Mesenchymal stem cell (in vitro differentiated cells and primary cell): Measurements from ENCODE around the gene NCOA7. TPM values are rescaled to one million over a fixed set of nuclear protein-coding genes. Genes with fewer than 3 reads are reported as not detected.

ENCODE experiments used
- DNase-seq: peaks from one replicate; pipeline ENCODE4 v3.0.0-alpha.2; 2013
- H2AFZ ChIP-seq: one replicate; pipeline ENCODE4 v1.6.1; 2013; ENCODE audit warnings: low read depth, mild to moderate bottlenecking, control low read depth, inconsistent platforms, low read length, moderate library complexity
- H2AK5ac ChIP-seq: 2 replicates; pipeline ENCODE4 v1.6.1; 2013; ENCODE audit warnings: low read length, moderate library complexity, mild to moderate bottlenecking, inconsistent platforms; ENCODE audit not compliant: severe bottlenecking
- H2BK120ac ChIP-seq: one replicate; pipeline ENCODE4 v1.6.1; 2013; ENCODE audit warnings: low read depth, mild to moderate bottlenecking, inconsistent platforms, low read length, moderate library complexity
- H2BK12ac ChIP-seq, 2 experiments: one replicate each; pipeline ENCODE4 v1.6.1; 2013; ENCODE audit warnings: inconsistent platforms in 2 of 2, low read length in 2 of 2, mild to moderate bottlenecking in 2 of 2, moderate library complexity in 2 of 2, control low read depth in 1 of 2
- H2BK15ac ChIP-seq: one replicate; pipeline ENCODE4 v1.6.1; 2013; ENCODE audit warnings: mild to moderate bottlenecking, low read depth, inconsistent platforms; ENCODE audit not compliant: poor library complexity, severe bottlenecking
- H2BK5ac ChIP-seq: 2 replicates; pipeline ENCODE4 v1.6.1; 2013; ENCODE audit warnings: low read depth, mild to moderate bottlenecking, low read length, control low read depth, inconsistent platforms; ENCODE audit not compliant: poor library complexity, severe bottlenecking
- H3K14ac ChIP-seq, 2 experiments: one replicate each; pipeline ENCODE4 v1.6.1; 2013; ENCODE audit warnings: inconsistent platforms in 2 of 2, low read length in 2 of 2, control low read depth in 1 of 2, mild to moderate bottlenecking in 1 of 2, moderate library complexity in 1 of 2
- H3K18ac ChIP-seq, 2 experiments: one replicate each; pipeline ENCODE4 v1.6.1; 2013; ENCODE audit warnings: inconsistent platforms in 2 of 2, low read length in 2 of 2, control low read depth in 1 of 2, low read depth in 1 of 2, mild to moderate bottlenecking in 1 of 2
- H3K23ac ChIP-seq, 2 experiments: one replicate each; pipeline ENCODE4 v1.6.1; 2013; ENCODE audit warnings: inconsistent platforms in 2 of 2, low read length in 2 of 2, mild to moderate bottlenecking in 2 of 2, moderate library complexity in 2 of 2, control low read depth in 1 of 2
- H3K27ac ChIP-seq: 2 replicates; pipeline ENCODE4 v1.5.1; 2013; ENCODE audit warnings: mild to moderate bottlenecking, moderate library complexity, low read length, control low read depth, inconsistent platforms; ENCODE audit not compliant: poor library complexity, severe bottlenecking
- H3K27me3 ChIP-seq, 2 experiments: 2 replicates each; pipeline versions ENCODE4 v1.6.1 to v1.7.0; 2013; ENCODE audit warnings: low read length in 2 of 2, mild to moderate bottlenecking in 2 of 2, moderate library complexity in 2 of 2, control low read depth in 1 of 2, inconsistent platforms in 1 of 2; ENCODE audit not compliant: control insufficient read depth in 1 of 2, insufficient read depth in 1 of 2
- H3K36me3 ChIP-seq, 2 experiments: 2 replicates each; pipeline versions ENCODE4 v1.6.1 to v1.7.0; 2013; ENCODE audit warnings: low read length in 2 of 2, control low read depth in 1 of 2, inconsistent platforms in 1 of 2, low read depth in 1 of 2, mild to moderate bottlenecking in 1 of 2; ENCODE audit not compliant: insufficient read depth in 2 of 2, control insufficient read depth in 1 of 2
- H3K4ac ChIP-seq, 2 experiments: one replicate each; pipeline ENCODE4 v1.6.1; 2013; ENCODE audit warnings: inconsistent platforms in 2 of 2, low read length in 2 of 2, mild to moderate bottlenecking in 2 of 2, moderate library complexity in 2 of 2, control low read depth in 1 of 2, low read depth in 1 of 2
- H3K4me1 ChIP-seq: 2 replicates; pipeline ENCODE4 v1.6.1; 2013; ENCODE audit warnings: low read depth, low read length, control low read depth; ENCODE audit not compliant: control insufficient read depth, insufficient read depth
- H3K4me2 ChIP-seq: 2 replicates; pipeline ENCODE4 v1.6.1; 2013; ENCODE audit warnings: low read length, mild to moderate bottlenecking, inconsistent platforms; ENCODE audit not compliant: poor library complexity, severe bottlenecking
- H3K4me3 ChIP-seq, 2 experiments: 2 replicates each; pipeline versions ENCODE4 v1.5.1 to v1.7.0; 2013; ENCODE audit warnings: low read length in 2 of 2, mild to moderate bottlenecking in 2 of 2, control low read depth in 1 of 2, low read depth in 1 of 2; ENCODE audit not compliant: insufficient read depth in 1 of 2
- H3K79me1 ChIP-seq: replicated peaks from 2 replicates; pipeline ENCODE4 v1.6.1; 2013; ENCODE audit warnings: mild to moderate bottlenecking, control low read depth, low read length, inconsistent platforms; ENCODE audit not compliant: poor library complexity, severe bottlenecking
- H3K9ac ChIP-seq: 2 replicates; pipeline ENCODE4 v1.7.0; 2013; ENCODE audit warnings: mild to moderate bottlenecking, low read length, moderate library complexity
- H3K9me3 ChIP-seq: 2 replicates; pipeline ENCODE4 v1.7.0; 2013; ENCODE audit warnings: mild to moderate bottlenecking, low read length; ENCODE audit not compliant: control insufficient read depth
- H4K8ac ChIP-seq: one replicate; pipeline ENCODE4 v1.6.1; 2013; ENCODE audit warnings: inconsistent platforms, mild to moderate bottlenecking, low read length, moderate library complexity
- H4K91ac ChIP-seq: one replicate; pipeline ENCODE4 v1.6.1; 2013; ENCODE audit warnings: mild to moderate bottlenecking, low read length, inconsistent platforms
- WGBS: methylation state at CpG from one replicate; pipeline ENCODE4 v1.1.7; 2013; ENCODE audit warnings: mixed read lengths; 5-methylcytosine and 5-hydroxymethylcytosine counted together
- polyA plus RNA-seq, 2 experiments: library from polyadenylated mRNA; stranded (reverse); fragments of 200-250 nt; gene quantifications; one replicate each; pipeline ENCODE4 v1.2.3, GENCODE V29; 2013

Gene NCOA7, protein sequence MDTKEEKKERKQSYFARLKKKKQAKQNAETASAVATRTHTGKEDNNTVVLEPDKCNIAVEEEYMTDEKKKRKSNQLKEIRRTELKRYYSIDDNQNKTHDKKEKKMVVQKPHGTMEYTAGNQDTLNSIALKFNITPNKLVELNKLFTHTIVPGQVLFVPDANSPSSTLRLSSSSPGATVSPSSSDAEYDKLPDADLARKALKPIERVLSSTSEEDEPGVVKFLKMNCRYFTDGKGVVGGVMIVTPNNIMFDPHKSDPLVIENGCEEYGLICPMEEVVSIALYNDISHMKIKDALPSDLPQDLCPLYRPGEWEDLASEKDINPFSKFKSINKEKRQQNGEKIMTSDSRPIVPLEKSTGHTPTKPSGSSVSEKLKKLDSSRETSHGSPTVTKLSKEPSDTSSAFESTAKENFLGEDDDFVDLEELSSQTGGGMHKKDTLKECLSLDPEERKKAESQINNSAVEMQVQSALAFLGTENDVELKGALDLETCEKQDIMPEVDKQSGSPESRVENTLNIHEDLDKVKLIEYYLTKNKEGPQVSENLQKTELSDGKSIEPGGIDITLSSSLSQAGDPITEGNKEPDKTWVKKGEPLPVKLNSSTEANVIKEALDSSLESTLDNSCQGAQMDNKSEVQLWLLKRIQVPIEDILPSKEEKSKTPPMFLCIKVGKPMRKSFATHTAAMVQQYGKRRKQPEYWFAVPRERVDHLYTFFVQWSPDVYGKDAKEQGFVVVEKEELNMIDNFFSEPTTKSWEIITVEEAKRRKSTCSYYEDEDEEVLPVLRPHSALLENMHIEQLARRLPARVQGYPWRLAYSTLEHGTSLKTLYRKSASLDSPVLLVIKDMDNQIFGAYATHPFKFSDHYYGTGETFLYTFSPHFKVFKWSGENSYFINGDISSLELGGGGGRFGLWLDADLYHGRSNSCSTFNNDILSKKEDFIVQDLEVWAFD
- 22.8 TPM for polyA plus RNA-seq (2013, experiment 1 of 2)
- 21.7 TPM for polyA plus RNA-seq (2013, experiment 2 of 2)

DNA sequence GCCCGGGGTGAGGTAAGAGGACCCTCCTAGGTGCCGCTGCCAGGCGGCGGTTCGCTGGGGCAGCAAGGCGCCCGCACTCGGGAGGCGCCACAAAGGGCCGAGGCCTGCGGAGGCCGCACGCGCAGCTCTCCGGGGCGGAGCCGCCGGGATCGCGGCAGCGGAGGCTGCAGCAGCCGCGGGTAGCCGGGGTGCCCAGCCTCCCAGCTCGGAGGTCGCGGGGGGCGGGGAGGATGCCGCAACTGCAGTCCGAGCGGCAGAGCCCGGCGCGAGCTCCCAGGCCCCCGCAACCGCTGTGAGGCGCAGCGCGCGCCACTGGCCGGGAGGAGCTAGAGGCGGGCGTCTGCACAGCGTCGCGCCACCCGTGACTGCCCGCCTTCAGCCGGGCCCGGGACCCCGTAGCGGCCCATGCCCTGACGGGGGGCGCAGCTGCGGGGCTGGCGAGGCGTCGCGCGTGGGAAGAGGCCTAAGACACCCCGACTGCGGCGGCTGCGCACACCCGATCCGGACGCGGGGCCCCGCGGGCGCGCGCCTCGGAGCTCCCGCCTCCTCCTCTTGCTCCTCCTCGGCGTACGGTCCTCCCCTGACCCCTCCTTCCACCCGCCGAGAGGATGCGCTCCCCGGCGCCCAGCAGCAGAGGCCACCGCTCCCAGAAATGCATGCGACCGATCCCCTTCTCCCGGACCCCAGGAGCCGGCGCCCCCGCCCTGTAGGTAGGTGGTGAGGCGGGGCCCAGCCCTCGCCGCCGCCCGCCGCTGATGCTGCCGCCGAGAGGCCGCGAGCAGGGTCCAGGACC, at the start of gene NCOA7:
Gene NCOA7, plus strand, starts transcription at position 603 of the 793 bp plus-strand sequence. CDS start 24,395 bp downstream, outside the sequence.
- Histone ChIP-seq H2BK120ac (peak within 1 kb of the TSS; percentile 91), H3K14ac (peak within 1 kb of the TSS in 1 of 2 experiments; percentile 89), H3K27ac (peak within 1 kb of the TSS; percentile 84), H3K4me1 (peaks cover 8% of the 10 kb centered on the region), H3K9ac (peak within 1 kb of the TSS; percentile 90), H2BK12ac (peak within 1 kb of the TSS in 1 of 2 experiments; percentile 43), H2BK5ac (peak within 1 kb of the TSS; percentile 81), H3K4me3 (peak within 1 kb of the TSS; percentile 95 to 97), H3K4me2 (peak within 1 kb of the TSS; percentile 99), H3K27me3 (no peaks in the 10 kb centered on the region), H3K9me3 (no peaks in the 10 kb centered on the region), H3K79me1 (peaks cover 2% of the 10 kb centered on the region), H3K36me3 (no peaks in the 10 kb centered on the region), H3K23ac (peak within 1 kb of the TSS; percentile 11 to 74), H2BK15ac (peak within 1 kb of the TSS; percentile 62), H4K8ac (peak within 1 kb of the TSS; percentile 90), H2AFZ (peak within 1 kb of the TSS; percentile 43), H2AK5ac (no peak within 1 kb of the TSS), H4K91ac (peak within 1 kb of the TSS; percentile 93), H3K4ac (peak within 1 kb of the TSS; percentile 20 to 92), H3K18ac (peak within 1 kb of the TSS; percentile 94 to 95)
- DNase-seq: peak; percentile 74
- WGBS: under 1% methylated on average over 46 of the region's 100 CpGs

DNA sequence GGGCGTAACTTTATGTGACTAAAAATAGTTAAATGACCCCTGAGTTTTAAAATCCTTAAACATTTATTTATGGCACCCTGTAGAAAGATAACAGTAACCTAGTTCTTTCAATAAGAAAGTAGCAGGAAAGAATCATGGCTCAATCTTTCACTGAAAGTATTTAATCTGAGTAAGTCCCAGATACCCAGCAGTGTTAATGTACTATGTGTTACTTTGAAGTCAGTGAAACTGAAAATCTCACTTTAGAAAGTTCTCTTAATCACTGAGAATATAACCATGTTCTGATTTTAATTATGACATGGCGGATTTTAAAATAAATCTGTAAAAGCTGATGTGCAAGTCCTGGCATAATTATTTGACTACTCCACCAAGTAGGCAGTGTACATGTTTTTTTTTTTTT, 49.4 kb upstream of the NCOA7 start:
- H3K9ac ChIP-seq: no peak overlapping the region

DNA sequence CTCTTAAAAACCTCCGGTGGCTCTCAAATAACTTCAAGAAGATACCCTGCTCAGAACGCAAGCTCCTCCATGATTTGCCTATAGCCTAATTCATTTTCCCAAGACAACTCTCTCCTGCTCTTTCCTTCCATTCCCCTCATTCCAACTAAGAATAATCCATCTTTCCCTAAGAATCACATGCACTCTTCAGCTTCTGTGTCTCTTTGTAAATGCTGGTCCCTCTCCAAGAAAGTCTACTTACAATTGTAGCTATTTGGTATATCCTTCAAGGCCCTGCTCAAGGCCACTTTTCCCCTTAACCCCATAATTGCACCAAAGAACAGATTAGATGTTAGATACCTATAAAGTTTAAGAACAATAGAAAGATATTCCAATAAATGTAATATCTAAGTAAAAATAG, 48.7 kb upstream of the NCOA7 start:
- no peak overlapping the region for H2BK5ac ChIP-seq
- H3K36me3 ChIP-seq: no peaks in the 10 kb centered on the region
- H3K4me1 ChIP-seq: no peaks in the 10 kb centered on the region
- DNase-seq: no peak
- 96% methylated on average over 2 of the region's 2 CpGs for WGBS
- no peak overlapping the region for H2BK15ac ChIP-seq
- no peak overlapping the region for H3K4ac ChIP-seq
- H3K27me3 ChIP-seq: peaks cover 0 to 20% of the 10 kb centered on the region in 2 experiments
- no peak overlapping the region for H2BK12ac ChIP-seq
- H3K9ac ChIP-seq: no peak overlapping the region
- H3K18ac ChIP-seq: no peak overlapping the region
- H2AK5ac ChIP-seq: no peak overlapping the region
- H4K91ac ChIP-seq: no peak overlapping the region
- H3K14ac ChIP-seq: no peak overlapping the region
- no peak overlapping the region for H3K4me2 ChIP-seq
- no peak overlapping the region for H4K8ac ChIP-seq
- no peak overlapping the region for H3K23ac ChIP-seq
- no peaks in the 10 kb centered on the region for H3K9me3 ChIP-seq
- no peak overlapping the region for H2AFZ ChIP-seq
- no peaks in the 10 kb centered on the region for H3K79me1 ChIP-seq
- H3K4me3 ChIP-seq: no peak overlapping the region
- no peak overlapping the region for H2BK120ac ChIP-seq
- no peak overlapping the region for H3K27ac ChIP-seq

More for the DNA sequence above, 49.4 kb upstream of the NCOA7 start:
- no peak overlapping the region for H2AK5ac ChIP-seq
- no peak for DNase-seq
- H3K14ac ChIP-seq: no peak overlapping the region
- H4K91ac ChIP-seq: no peak overlapping the region
- H3K23ac ChIP-seq: no peak overlapping the region
- 100% methylated on average over 1 of the region's 2 CpGs for WGBS
- no peak overlapping the region for H3K27ac ChIP-seq
- no peak overlapping the region for H3K4me3 ChIP-seq
- no peak overlapping the region for H2BK15ac ChIP-seq
- H3K79me1 ChIP-seq: no peaks in the 10 kb centered on the region
- H2AFZ ChIP-seq: no peak overlapping the region
- peaks cover 0 to 15% of the 10 kb centered on the region in 2 experiments for H3K27me3 ChIP-seq
- no peaks in the 10 kb centered on the region for H3K9me3 ChIP-seq
- H3K18ac ChIP-seq: no peak overlapping the region
- no peaks in the 10 kb centered on the region for H3K36me3 ChIP-seq
- H2BK12ac ChIP-seq: no peak overlapping the region
- no peak overlapping the region for H3K4me2 ChIP-seq
- no peak overlapping the region for H2BK5ac ChIP-seq
- H3K4ac ChIP-seq: no peak overlapping the region
- no peaks in the 10 kb centered on the region for H3K4me1 ChIP-seq
- H2BK120ac ChIP-seq: no peak overlapping the region
- H4K8ac ChIP-seq: no peak overlapping the region
